ENCODE data around the gene ADAM8. TPM values are rescaled to one million over a fixed set of nuclear protein-coding genes. Genes with fewer than 3 reads are reported as not detected.
"Not testable (repeated sequence)": the region's sequence is repeated elsewhere in the genome, so short reads cannot be mapped to it uniquely, and the experiment has no call there.

The ADAM8 gene
- total and polyA plus RNA-seq, 8 donors = 2.0 to 9.8 (median 6.2) TPM

DNA sequence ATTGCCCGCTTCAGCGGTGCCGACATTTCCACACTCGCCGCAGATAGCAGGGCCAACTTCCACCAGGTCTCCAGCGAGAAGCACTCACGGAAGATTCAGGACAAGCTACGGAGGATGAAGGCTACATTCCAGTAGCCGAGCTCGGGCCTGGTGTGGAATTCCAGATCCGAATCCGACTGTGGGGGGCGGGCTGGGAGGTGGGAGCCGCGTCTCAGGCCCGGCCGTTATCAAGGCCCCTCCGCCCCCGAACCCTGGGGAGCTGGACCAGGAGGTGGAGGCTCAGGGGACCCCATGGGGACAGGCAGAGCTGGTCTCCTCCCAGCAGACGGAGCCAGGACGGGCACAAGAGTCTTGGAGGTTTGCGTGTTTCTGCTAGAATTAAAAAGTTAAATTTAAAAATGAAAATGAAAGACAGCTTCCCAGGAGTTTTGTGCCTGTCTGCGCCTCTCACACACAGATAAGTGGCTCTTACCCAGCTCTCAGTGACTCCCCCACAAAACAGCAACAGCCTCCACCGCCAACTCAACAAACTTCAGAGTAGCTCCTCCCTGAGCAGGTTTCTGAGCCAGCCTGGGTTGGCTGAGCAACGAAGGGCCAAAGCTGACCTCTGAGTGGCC lies 51.8 kb downstream of the ADAM8 start:
- Histone ChIP-seq H3K4me1 (no peaks in the 10 kb centered on the region), H3K4me3 (no peak overlapping the region), H3K27me3 (peaks cover 0 to 13% (median 4%) of the 10 kb centered on the region in 4 donors), H3K9me3 (no peaks in the 10 kb centered on the region), H3K27ac (no peak overlapping the region), H3K36me3 (no peaks in the 10 kb centered on the region)
- intact Hi-C loops (cut with DNase I) = no loop called here
- ATAC-seq (no peak), FAIRE-seq (no peak), DNase-seq (no peak)
- TF ChIP-seq, protein P1, sequence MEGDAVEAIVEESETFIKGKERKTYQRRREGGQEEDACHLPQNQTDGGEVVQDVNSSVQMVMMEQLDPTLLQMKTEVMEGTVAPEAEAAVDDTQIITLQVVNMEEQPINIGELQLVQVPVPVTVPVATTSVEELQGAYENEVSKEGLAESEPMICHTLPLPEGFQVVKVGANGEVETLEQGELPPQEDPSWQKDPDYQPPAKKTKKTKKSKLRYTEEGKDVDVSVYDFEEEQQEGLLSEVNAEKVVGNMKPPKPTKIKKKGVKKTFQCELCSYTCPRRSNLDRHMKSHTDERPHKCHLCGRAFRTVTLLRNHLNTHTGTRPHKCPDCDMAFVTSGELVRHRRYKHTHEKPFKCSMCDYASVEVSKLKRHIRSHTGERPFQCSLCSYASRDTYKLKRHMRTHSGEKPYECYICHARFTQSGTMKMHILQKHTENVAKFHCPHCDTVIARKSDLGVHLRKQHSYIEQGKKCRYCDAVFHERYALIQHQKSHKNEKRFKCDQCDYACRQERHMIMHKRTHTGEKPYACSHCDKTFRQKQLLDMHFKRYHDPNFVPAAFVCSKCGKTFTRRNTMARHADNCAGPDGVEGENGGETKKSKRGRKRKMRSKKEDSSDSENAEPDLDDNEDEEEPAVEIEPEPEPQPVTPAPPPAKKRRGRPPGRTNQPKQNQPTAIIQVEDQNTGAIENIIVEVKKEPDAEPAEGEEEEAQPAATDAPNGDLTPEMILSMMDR (IDR thresholded peaks at IDR 0.05) = no peak
- WGBS, 2 donors = 41 to 47% methylated on average over 25 of the region's 25 CpGs

DNA sequence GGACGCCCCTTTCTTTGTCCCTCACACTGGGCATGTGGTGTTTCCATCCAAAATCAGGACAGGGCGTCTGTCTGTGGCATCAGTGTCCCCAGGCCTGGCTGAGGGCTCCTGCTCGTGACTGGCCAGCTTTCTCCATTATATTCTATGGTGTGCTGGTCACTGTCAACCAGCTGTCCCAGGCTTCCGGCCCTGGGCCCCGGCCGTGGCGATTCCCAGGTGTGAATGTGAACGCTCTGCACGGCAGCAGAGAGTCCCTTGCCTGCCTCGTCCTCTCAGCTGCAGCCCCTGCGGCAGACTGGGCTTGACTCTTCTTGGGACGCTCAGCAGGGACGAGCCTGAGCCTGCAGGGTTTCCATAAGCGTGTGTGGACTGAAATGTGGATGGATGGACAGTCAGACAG lies 52.6 kb downstream of the ADAM8 start:
- no peak for FAIRE-seq
- H3K4me3 ChIP-seq = no peak overlapping the region
- WGBS, 2 donors = 40 to 45% methylated on average over 14 of the region's 14 CpGs
- ATAC-seq = no peak
- intact Hi-C loops (cut with DNase I) = no loop called here
- peaks cover 0 to 6% (median 0%) of the 10 kb centered on the region in 4 donors for H3K27me3 ChIP-seq
- no peaks in the 10 kb centered on the region for H3K4me1 ChIP-seq
- no peaks in the 10 kb centered on the region for H3K9me3 ChIP-seq
- no peaks in the 10 kb centered on the region for H3K36me3 ChIP-seq
- no peak overlapping the region for H3K27ac ChIP-seq
- no peak for DNase-seq
- TF ChIP-seq, protein P1 (IDR thresholded peaks at IDR 0.05) = no peak

DNA sequence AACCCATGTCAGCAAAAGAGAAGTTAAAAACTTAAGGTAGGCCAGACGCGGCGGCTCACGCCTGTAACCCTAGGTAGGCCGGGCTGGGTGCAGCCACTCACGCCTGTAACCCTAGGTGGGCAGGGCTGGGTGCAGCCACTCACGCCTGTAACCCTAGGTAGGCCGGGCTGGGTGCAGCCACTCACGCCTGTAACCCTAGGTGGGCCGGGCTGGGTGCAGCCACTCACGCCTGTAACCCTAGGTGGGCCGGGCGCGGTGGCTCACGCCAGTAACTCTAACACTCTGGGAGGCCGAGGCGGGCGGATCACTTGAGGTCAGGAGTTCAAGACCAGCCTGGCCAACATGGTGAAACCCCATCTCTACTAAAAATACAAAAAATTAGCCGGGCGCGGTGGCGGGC lies 54.9 kb downstream of the ADAM8 start:
- ATAC-seq; H3K9me3 ChIP-seq; H3K36me3 ChIP-seq; H3K27ac ChIP-seq; H3K4me1 ChIP-seq; DNase-seq; H3K27me3 ChIP-seq; H3K4me3 ChIP-seq; FAIRE-seq; intact Hi-C loops (cut with DNase I): not testable (repeated sequence)
- whole genome bisulfite sequencing, 2 donors = 69 to 77% methylated on average over 10 to 18 of the region's 22 CpGs

DNA sequence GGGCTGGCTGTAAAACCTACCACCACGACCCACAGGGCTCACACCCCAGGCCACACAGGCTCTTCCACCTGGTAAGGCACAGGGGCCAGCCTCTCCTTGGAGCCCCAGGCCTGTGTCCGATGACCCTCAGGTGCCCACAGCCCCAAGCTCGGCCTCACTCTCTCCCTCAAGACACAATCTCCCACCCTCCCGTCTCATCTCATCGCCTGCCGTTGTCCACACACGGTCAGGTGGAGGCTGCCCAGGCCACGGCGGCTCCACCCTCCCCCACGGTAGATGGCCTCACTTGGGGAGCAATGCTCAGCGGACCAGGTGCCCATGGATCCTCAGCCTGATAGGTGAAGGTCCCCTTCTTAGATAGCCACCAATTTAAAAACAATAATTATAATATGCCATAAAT lies 55.3 kb downstream of the ADAM8 start:
- FAIRE-seq = no peak
- TF ChIP-seq, protein P1 (IDR thresholded peaks at IDR 0.05) = no peak
- intact Hi-C loops (cut with DNase I) = no loop called here

DNA sequence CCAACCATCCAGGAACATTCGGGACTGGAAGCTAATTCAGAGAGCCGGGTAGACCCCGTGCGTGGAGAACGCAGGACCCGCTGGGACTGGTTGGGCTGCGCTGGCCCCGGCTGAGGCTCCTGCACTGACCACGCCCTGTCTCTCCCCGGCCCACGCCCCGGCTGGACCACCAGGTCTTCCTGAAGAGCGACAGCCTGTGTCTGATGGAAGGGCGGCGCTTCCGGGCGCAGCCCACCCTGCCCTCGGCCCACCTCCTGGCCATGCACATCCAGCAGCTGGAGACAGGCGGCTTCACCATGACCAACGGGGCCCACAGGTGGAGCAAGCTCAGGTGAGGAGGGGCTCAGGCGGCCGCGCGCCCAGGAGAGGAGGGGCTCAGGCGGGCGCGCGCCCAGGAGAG lies 56.9 kb downstream of the ADAM8 start:
- ATAC-seq (no peak), FAIRE-seq (no peak), DNase-seq (no peak)
- Histone ChIP-seq H3K36me3 (no peaks in the 10 kb centered on the region), H3K4me3 (no peak overlapping the region), H3K4me1 (no peaks in the 10 kb centered on the region), H3K27me3 (no peaks in the 10 kb centered on the region), H3K9me3 (no peaks in the 10 kb centered on the region), H3K27ac (no peak overlapping the region)
- intact Hi-C loops (cut with DNase I) = no loop called here
- 4 to 7% methylated on average over 27 to 28 of the region's 28 CpGs for WGBS, 2 donors
- TF ChIP-seq, protein P1 (IDR thresholded peaks at IDR 0.05) = no peak

More for the DNA sequence above, 55.3 kb downstream of the ADAM8 start:
- Histone ChIP-seq H3K4me3 (no peak overlapping the region), H3K9me3 (no peaks in the 10 kb centered on the region), H3K27me3 (no peaks in the 10 kb centered on the region), H3K27ac (no peak overlapping the region), H3K4me1 (no peaks in the 10 kb centered on the region), H3K36me3 (no peaks in the 10 kb centered on the region)
- WGBS, 2 donors = 54 to 67% methylated on average over 11 of the region's 11 CpGs
- DNase-seq (no peak), ATAC-seq (no peak)

All from pancreas (tissue), 10 donors.